ENCODE data around the gene AHRR. TPM values are rescaled to one million over a fixed set of nuclear protein-coding genes. Genes with fewer than 3 reads are reported as not detected.
"Not testable (repeated sequence)": the region's sequence is repeated elsewhere in the genome, so short reads cannot be mapped to it uniquely, and the experiment has no call there.

The AHRR gene
- total and polyA plus RNA-seq, 4 donors: 2.8 to 5.5 (median 3.8) TPM

- Histone ChIP-seq H3K36me3 (ENCODE audit: control insufficient read depth, insufficient read depth, low read length) (peaks cover 21% of the 10 kb centered on the region), H3K27me3 (ENCODE audit: control insufficient read depth, insufficient read depth, low read length) (no peaks in the 10 kb centered on the region)
- 88% methylated on average over 28 of the region's 30 CpGs for WGBS (ENCODE audit: insufficient coverage)
Measured at GRCh38 chr5:375921-376798, 54.6 kb downstream of the AHRR start.

GRCh38 chr5:376799-377325, 55.3 kb downstream of the AHRR start:
- H3K36me3 ChIP-seq (ENCODE audit: control insufficient read depth, insufficient read depth, low read length): peaks cover 21% of the 10 kb centered on the region
- DNase-seq (ENCODE audit: low read depth in 4 of 6, low spot score in 6 of 6): no peak
- no peak overlapping the region for H3K27ac ChIP-seq (ENCODE audit: low read depth, low read length)
- H3K4me3 ChIP-seq (ENCODE audit: low read depth, low read length): no peak overlapping the region
- 95% methylated on average over 7 of the region's 12 CpGs for WGBS (ENCODE audit: insufficient coverage)
- H3K4me1 ChIP-seq (ENCODE audit: control insufficient read depth, insufficient read depth, low read length): peaks cover 23% of the 10 kb centered on the region
- H3K9me3 ChIP-seq (ENCODE audit: control insufficient read depth, insufficient read depth, low read length): no peaks in the 10 kb centered on the region
- no peaks in the 10 kb centered on the region for H3K27me3 ChIP-seq (ENCODE audit: control insufficient read depth, insufficient read depth, low read length)

More at GRCh38 chr5:375921-376798, 54.6 kb downstream of the AHRR start:
- no peak overlapping the region for H3K4me3 ChIP-seq (ENCODE audit: low read depth, low read length)
- DNase-seq (ENCODE audit: low read depth in 4 of 6, low spot score in 6 of 6): no peak
- H3K27ac ChIP-seq (ENCODE audit: low read depth, low read length): no peak overlapping the region
- peaks cover 23% of the 10 kb centered on the region for H3K4me1 ChIP-seq (ENCODE audit: control insufficient read depth, insufficient read depth, low read length)
- no peaks in the 10 kb centered on the region for H3K9me3 ChIP-seq (ENCODE audit: control insufficient read depth, insufficient read depth, low read length)

- no peak for DNase-seq (ENCODE audit: low read depth in 4 of 6, low spot score in 6 of 6)
- no peaks in the 10 kb centered on the region for H3K27me3 ChIP-seq (ENCODE audit: control insufficient read depth, insufficient read depth, low read length)
- no peak overlapping the region for H3K4me3 ChIP-seq (ENCODE audit: low read depth, low read length)
Measured at GRCh38 chr5:377326-377981, 55.9 kb downstream of the AHRR start.

GRCh38 chr5:378301-378891, 56.9 kb downstream of the AHRR start:
- no peaks in the 10 kb centered on the region for H3K9me3 ChIP-seq (ENCODE audit: control insufficient read depth, insufficient read depth, low read length)
- peaks cover 14% of the 10 kb centered on the region for H3K36me3 ChIP-seq (ENCODE audit: control insufficient read depth, insufficient read depth, low read length)
- H3K27ac ChIP-seq (ENCODE audit: low read depth, low read length): no peak overlapping the region
- 75% methylated on average over 6 of the region's 8 CpGs for WGBS (ENCODE audit: insufficient coverage)
- no peak overlapping the region for H3K4me3 ChIP-seq (ENCODE audit: low read depth, low read length)
- no peaks in the 10 kb centered on the region for H3K27me3 ChIP-seq (ENCODE audit: control insufficient read depth, insufficient read depth, low read length)
- H3K4me1 ChIP-seq (ENCODE audit: control insufficient read depth, insufficient read depth, low read length): peaks cover 9% of the 10 kb centered on the region
- DNase-seq (ENCODE audit: low read depth in 4 of 6, low spot score in 6 of 6): no peak

More at GRCh38 chr5:377326-377981, 55.9 kb downstream of the AHRR start:
- no peak overlapping the region for H3K27ac ChIP-seq (ENCODE audit: low read depth, low read length)
- peaks cover 18% of the 10 kb centered on the region for H3K4me1 ChIP-seq (ENCODE audit: control insufficient read depth, insufficient read depth, low read length)
- peaks cover 19% of the 10 kb centered on the region for H3K36me3 ChIP-seq (ENCODE audit: control insufficient read depth, insufficient read depth, low read length)
- H3K9me3 ChIP-seq (ENCODE audit: control insufficient read depth, insufficient read depth, low read length): no peaks in the 10 kb centered on the region
- 96% methylated on average over 10 of the region's 10 CpGs for WGBS (ENCODE audit: insufficient coverage)

GRCh38 chr5:378976-379742, 57.6 kb downstream of the AHRR start:
- no peaks in the 10 kb centered on the region for H3K27me3 ChIP-seq (ENCODE audit: control insufficient read depth, insufficient read depth, low read length)
- DNase-seq (ENCODE audit: low read depth in 4 of 6, low spot score in 6 of 6): no peak
- peaks cover 14% of the 10 kb centered on the region for H3K36me3 ChIP-seq (ENCODE audit: control insufficient read depth, insufficient read depth, low read length)
- no peaks in the 10 kb centered on the region for H3K9me3 ChIP-seq (ENCODE audit: control insufficient read depth, insufficient read depth, low read length)
- 82% methylated on average over 11 of the region's 16 CpGs for whole genome bisulfite sequencing (ENCODE audit: insufficient coverage)
- H3K4me3 ChIP-seq (ENCODE audit: low read depth, low read length): no peak overlapping the region
- no peak overlapping the region for H3K27ac ChIP-seq (ENCODE audit: low read depth, low read length)
- H3K4me1 ChIP-seq (ENCODE audit: control insufficient read depth, insufficient read depth, low read length): peaks cover 6% of the 10 kb centered on the region

GRCh38 chr5:380701-381309, 59.3 kb downstream of the AHRR start:
- Histone ChIP-seq H3K4me3 (ENCODE audit: low read depth, low read length) (no peak overlapping the region), H3K27me3 (ENCODE audit: control insufficient read depth, insufficient read depth, low read length) (no peaks in the 10 kb centered on the region), H3K27ac (ENCODE audit: low read depth, low read length) (no peak overlapping the region), H3K4me1 (ENCODE audit: control insufficient read depth, insufficient read depth, low read length) (no peaks in the 10 kb centered on the region), H3K36me3 (ENCODE audit: control insufficient read depth, insufficient read depth, low read length) (peaks cover 8% of the 10 kb centered on the region), H3K9me3 (ENCODE audit: control insufficient read depth, insufficient read depth, low read length) (no peaks in the 10 kb centered on the region)
- WGBS (ENCODE audit: insufficient coverage): 83% methylated on average over 1 of the region's 2 CpGs
- no peak for DNase-seq (ENCODE audit: low read depth in 4 of 6, low spot score in 6 of 6)

GRCh38 chr5:383066-383465, 61.6 kb downstream of the AHRR start:
- Histone ChIP-seq H3K27me3 (ENCODE audit: control insufficient read depth, insufficient read depth, low read length) (no peaks in the 10 kb centered on the region), H3K4me3 (ENCODE audit: low read depth, low read length) (no peak overlapping the region), H3K9me3 (ENCODE audit: control insufficient read depth, insufficient read depth, low read length) (no peaks in the 10 kb centered on the region), H3K36me3 (ENCODE audit: control insufficient read depth, insufficient read depth, low read length) (no peaks in the 10 kb centered on the region), H3K4me1 (ENCODE audit: control insufficient read depth, insufficient read depth, low read length) (no peaks in the 10 kb centered on the region), H3K27ac (ENCODE audit: low read depth, low read length) (no peak overlapping the region)
- DNase-seq (ENCODE audit: low read depth in 4 of 6, low spot score in 6 of 6): no peak

GRCh38 chr5:383621-384020, 62.1 kb downstream of the AHRR start:
- no peaks in the 10 kb centered on the region for H3K4me1 ChIP-seq (ENCODE audit: control insufficient read depth, insufficient read depth, low read length)
- H3K27ac ChIP-seq (ENCODE audit: low read depth, low read length): no peak overlapping the region
- H3K4me3 ChIP-seq (ENCODE audit: low read depth, low read length): no peak overlapping the region
- no peaks in the 10 kb centered on the region for H3K9me3 ChIP-seq (ENCODE audit: control insufficient read depth, insufficient read depth, low read length)
- DNase-seq (ENCODE audit: low read depth in 4 of 6, low spot score in 6 of 6): no peak
- peaks cover 3% of the 10 kb centered on the region for H3K36me3 ChIP-seq (ENCODE audit: control insufficient read depth, insufficient read depth, low read length)
- no CpG with 5 or more reads among the region's 3 CpGs for WGBS (ENCODE audit: insufficient coverage)
- no peaks in the 10 kb centered on the region for H3K27me3 ChIP-seq (ENCODE audit: control insufficient read depth, insufficient read depth, low read length)

GRCh38 chr5:384576-384975, 63.1 kb downstream of the AHRR start:
- not testable (repeated sequence) for H3K9me3 ChIP-seq (ENCODE audit: control insufficient read depth, insufficient read depth, low read length); H3K4me1 ChIP-seq (ENCODE audit: control insufficient read depth, insufficient read depth, low read length); H3K4me3 ChIP-seq (ENCODE audit: low read depth, low read length); H3K36me3 ChIP-seq (ENCODE audit: control insufficient read depth, insufficient read depth, low read length); H3K27ac ChIP-seq (ENCODE audit: low read depth, low read length); H3K27me3 ChIP-seq (ENCODE audit: control insufficient read depth, insufficient read depth, low read length); DNase-seq (ENCODE audit: low read depth in 4 of 6, low spot score in 6 of 6)
- 90% methylated on average over 4 of the region's 7 CpGs for WGBS (ENCODE audit: insufficient coverage)

All from spinal cord (tissue), 10 donors.